Stimulated activated naive B cell treated with anti-CD40 and anti-IgM and Interleukin-4, amounts not matched to agents 10 μg/mL and 1 μg/mL and 100 μg/mL, for 72 hours (primary cell): ENCODE data around the gene AK9.

Source experiments
- ATAC-seq, 2 donors: fragments of 150-1000 bp; cut with Tn5 transposase; replicated peaks; 2 replicates each; pipeline ENCODE4 v1.10.0; 2021; ENCODE audit warnings: moderate library complexity in 1 of 2
- DNase-seq: peaks from one replicate; pipeline ENCODE4 v3.0.0; 2021
- H3K27ac Mint-ChIP-seq: one replicate; pipeline ENCODE4 v1.8.0; 2022; ENCODE audit warnings: mild to moderate bottlenecking, mixed read lengths
- H3K27me3 Mint-ChIP-seq, 2 donors: one replicate each; pipeline ENCODE4 v1.8.0; 2022; ENCODE audit warnings: mixed read lengths in 2 of 2
- H3K36me3 Mint-ChIP-seq, 2 donors: one replicate each; pipeline ENCODE4 v1.8.0; 2022; ENCODE audit warnings: mixed read lengths in 2 of 2, mild to moderate bottlenecking in 1 of 2
- H3K4me1 Mint-ChIP-seq, 2 donors: one replicate each; pipeline ENCODE4 v1.8.0; 2022; ENCODE audit warnings: mixed read lengths in 2 of 2, mild to moderate bottlenecking in 1 of 2
- H3K4me3 Mint-ChIP-seq, 2 donors: one replicate each; pipeline ENCODE4 v1.8.0; 2022; ENCODE audit warnings: mild to moderate bottlenecking in 2 of 2, mixed read lengths in 2 of 2, moderate library complexity in 1 of 2
- H3K9me3 Mint-ChIP-seq, 2 donors: one replicate each; pipeline ENCODE4 v1.8.0; 2022; ENCODE audit warnings: mixed read lengths in 2 of 2, mild to moderate bottlenecking in 1 of 2

The AK9 gene

DNA sequence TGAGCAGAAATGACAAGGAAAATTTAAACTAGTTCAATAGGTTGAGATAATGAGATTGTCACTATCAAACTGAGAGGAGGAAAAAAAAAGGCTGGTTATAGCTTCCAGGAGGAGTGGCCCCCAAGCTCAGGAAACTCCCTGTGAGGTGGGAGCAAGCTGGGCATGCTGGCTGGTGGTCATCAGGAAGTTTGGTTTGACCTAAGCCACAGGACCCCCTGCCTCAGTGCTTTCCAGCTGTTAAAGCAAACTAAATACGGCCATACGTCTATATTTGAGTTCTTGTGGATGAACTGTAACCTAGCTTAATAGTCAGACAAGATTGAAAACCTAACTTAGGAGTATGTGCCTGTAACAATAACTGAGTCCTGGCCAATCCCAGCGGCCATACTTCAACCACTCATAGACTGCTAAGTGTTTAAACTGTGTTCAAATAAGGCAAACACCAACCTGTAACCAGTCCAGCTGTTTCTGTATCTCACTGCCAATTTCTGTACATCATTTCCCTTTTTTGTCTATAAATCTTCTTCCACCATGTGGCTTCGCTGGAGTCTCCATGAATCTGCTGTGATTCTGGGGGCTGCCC is 183.4 kb downstream of the AK9 start:
- no peaks in the 10 kb centered on the region for H3K4me1 Mint-ChIP-seq
- ATAC-seq (no peak), DNase-seq (no peak)
- H3K27ac Mint-ChIP-seq, result no peak overlapping the region
- no peaks in the 10 kb centered on the region for H3K27me3 Mint-ChIP-seq
- H3K9me3 Mint-ChIP-seq, result no peaks in the 10 kb centered on the region
- H3K36me3 Mint-ChIP-seq, result peaks cover 0 to 5% of the 10 kb centered on the region in 2 donors
- H3K4me3 Mint-ChIP-seq, result no peak overlapping the region

DNA sequence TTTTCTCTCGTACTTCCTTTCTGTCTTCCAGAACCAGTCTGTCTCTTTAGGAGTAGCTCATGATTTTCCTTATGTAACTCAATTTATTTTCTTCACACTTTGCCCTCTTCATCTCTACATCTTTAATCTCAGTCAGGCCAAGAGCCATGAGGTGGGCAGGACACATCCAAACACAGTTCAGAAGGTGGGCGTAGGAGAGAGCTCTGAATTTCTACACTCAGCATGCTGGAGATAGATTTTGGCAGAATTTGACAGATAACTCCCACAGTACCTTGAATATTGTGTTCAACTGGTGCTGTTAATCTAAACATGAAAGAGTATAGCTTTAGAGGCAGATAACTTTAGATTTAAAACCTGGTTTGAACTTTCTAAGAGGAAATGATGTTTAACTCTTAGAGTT is 184.2 kb downstream of the AK9 start:
- H3K36me3 Mint-ChIP-seq, result peaks cover 0 to 5% of the 10 kb centered on the region in 2 donors
- no peak overlapping the region for H3K27ac Mint-ChIP-seq
- no peaks in the 10 kb centered on the region for H3K4me1 Mint-ChIP-seq
- ATAC-seq (no peak), DNase-seq (no peak)
- no peaks in the 10 kb centered on the region for H3K27me3 Mint-ChIP-seq
- no peaks in the 10 kb centered on the region for H3K9me3 Mint-ChIP-seq
- no peak overlapping the region for H3K4me3 Mint-ChIP-seq

DNA sequence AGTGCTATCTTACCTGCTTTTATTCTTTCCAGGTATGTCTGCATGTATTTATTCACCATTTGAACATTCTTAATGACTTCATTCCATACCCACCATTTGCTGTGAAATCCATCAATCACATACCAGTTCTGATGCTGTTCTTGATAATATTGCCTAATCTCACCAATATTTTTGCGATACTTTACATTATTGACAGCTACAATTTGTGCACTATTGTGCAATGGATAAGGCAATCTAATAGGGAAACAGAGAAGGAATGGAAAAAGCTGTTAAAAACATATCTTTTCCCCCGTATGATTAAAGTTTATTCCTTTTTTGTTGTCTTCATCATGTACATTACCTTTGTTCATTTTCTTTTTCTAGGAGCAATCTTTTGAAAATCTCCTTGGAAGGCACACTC is 184.7 kb downstream of the AK9 start:
- DNase-seq (no peak), ATAC-seq (no peak)
- Mint-ChIP-seq H3K9me3 (no peaks in the 10 kb centered on the region), H3K36me3 (peaks cover 0 to 3% of the 10 kb centered on the region in 2 donors), H3K27ac (no peak overlapping the region), H3K4me3 (no peak overlapping the region), H3K27me3 (no peaks in the 10 kb centered on the region), H3K4me1 (no peaks in the 10 kb centered on the region)

- Mint-ChIP-seq H3K9me3 (no peaks in the 10 kb centered on the region), H3K36me3 (no peaks in the 10 kb centered on the region), H3K27me3 (no peaks in the 10 kb centered on the region), H3K4me3 (no peak overlapping the region), H3K27ac (no peak overlapping the region), H3K4me1 (no peaks in the 10 kb centered on the region)
- ATAC-seq (no peak), DNase-seq (no peak)
Observed at GRCh38 chr6:109503327-109504224, 187.4 kb downstream of the AK9 start.

DNA sequence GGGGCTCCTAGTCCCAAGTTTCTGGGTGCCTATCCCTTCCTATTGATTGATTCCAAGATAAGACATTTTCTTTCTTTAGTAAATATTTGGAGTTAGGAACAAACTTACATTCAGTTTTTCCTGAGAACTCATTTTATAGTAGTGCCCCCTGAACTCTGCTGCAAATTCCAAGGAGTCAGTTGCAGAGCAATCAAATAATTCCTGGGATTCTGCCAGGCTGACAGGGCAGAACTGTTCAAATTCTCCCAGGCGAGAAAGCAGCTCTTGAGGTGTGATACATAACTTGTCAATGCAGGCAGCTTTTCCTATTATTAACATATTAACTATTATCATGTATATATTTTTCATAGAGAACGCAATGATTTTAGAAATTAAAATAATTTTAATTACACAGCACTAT is 192.1 kb downstream of the AK9 start:
- ATAC-seq (no peak), DNase-seq (no peak)
- H3K4me1 Mint-ChIP-seq, result peaks cover 1 to 3% of the 10 kb centered on the region in 2 donors
- H3K27ac Mint-ChIP-seq, result no peak overlapping the region
- no peak overlapping the region for H3K4me3 Mint-ChIP-seq
- no peaks in the 10 kb centered on the region for H3K27me3 Mint-ChIP-seq
- no peaks in the 10 kb centered on the region for H3K9me3 Mint-ChIP-seq
- no peaks in the 10 kb centered on the region for H3K36me3 Mint-ChIP-seq

DNA sequence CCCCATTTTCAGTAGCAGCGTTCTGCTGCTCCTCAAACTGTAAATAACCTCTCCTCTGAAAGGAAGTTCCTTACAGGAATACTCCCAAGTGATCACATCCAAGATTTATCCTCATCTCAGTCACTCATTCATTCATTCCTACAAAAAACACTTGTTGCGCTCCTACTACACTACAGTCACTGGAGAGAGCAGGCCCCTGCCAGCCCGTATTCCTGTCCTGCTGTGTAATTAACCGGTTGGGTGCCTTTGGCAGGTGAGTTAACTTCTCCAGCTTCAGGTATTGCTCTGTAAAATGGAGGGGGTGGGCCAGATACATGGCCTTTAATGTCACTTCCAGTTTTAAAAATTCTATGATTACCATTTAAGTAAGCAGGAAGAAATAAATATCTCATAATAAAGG is 192.9 kb downstream of the AK9 start:
- DNase-seq (no peak), ATAC-seq (no peak)
- H3K4me1 Mint-ChIP-seq, result peaks cover 7 to 10% of the 10 kb centered on the region in 2 donors
- H3K27ac Mint-ChIP-seq, result no peak overlapping the region
- no peaks in the 10 kb centered on the region for H3K9me3 Mint-ChIP-seq
- H3K36me3 Mint-ChIP-seq, result no peaks in the 10 kb centered on the region
- no peak overlapping the region for H3K4me3 Mint-ChIP-seq
- no peaks in the 10 kb centered on the region for H3K27me3 Mint-ChIP-seq

DNA sequence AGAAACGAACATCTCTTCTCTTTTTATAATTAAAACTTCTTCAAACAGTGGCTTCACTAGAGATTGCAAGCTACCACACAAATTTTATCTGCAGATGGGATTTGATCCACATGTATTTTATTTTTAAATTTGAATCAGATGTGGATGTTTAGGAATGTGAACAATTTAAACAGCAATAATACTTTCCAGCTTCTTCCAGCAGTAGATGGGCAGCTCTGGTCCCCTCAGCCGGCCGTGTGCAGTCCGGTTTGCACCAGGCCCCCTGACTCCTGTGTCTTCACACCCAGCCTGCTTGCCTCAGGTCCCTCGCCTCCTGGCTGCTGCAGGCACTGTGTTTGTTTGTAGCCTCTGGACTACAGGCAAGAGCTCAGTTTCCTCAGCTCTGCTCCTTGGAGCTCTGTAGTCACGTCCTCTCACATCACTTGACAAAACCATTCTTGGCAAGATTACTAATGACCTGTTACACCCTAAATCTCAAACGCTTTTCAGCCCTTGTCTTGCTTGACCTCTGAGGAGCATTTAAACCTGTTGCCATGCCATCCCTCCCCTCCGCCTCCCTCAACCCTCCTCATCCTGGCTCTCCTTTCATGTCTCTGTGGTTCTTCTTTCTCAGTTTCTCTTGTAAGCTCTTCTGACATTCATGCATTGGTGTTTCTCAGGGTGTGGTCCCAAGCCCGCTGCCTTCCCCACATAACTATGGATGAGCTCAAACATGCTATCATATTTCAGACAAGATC is 194.8 kb downstream of the AK9 start:
- Mint-ChIP-seq H3K27me3 (no peaks in the 10 kb centered on the region), H3K9me3 (no peaks in the 10 kb centered on the region), H3K4me1 (peaks cover 14 to 20% of the 10 kb centered on the region in 2 donors), H3K27ac (no peak overlapping the region), H3K4me3 (no peak overlapping the region), H3K36me3 (no peaks in the 10 kb centered on the region)
- ATAC-seq (no peak), DNase-seq (no peak)

DNA sequence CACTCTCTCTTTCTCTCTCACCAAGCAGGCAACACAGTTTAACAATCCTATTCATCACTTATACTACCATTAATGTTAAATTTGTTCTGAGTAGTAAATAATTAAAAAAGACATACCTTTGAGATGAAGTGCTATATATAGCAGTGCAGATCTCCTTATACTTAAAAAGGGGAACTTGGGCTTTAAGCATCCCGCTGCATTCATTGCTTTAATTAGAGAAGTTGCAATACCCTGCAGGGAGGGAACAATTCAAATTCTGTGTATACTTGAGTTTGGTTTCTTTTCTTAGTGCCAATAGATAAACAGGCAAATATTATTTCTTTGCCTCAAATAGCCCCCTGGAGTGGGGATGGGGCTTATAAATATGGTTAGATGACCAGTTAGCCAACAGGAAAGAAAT is 197.1 kb downstream of the AK9 start:
- Mint-ChIP-seq H3K36me3 (no peaks in the 10 kb centered on the region), H3K27me3 (no peaks in the 10 kb centered on the region), H3K4me1 (peaks cover 17 to 28% of the 10 kb centered on the region in 2 donors), H3K27ac (no peak overlapping the region), H3K9me3 (no peaks in the 10 kb centered on the region), H3K4me3 (no peak overlapping the region)
- DNase-seq, result no peak
- ATAC-seq, result peak; percentile 76 to 79

DNA sequence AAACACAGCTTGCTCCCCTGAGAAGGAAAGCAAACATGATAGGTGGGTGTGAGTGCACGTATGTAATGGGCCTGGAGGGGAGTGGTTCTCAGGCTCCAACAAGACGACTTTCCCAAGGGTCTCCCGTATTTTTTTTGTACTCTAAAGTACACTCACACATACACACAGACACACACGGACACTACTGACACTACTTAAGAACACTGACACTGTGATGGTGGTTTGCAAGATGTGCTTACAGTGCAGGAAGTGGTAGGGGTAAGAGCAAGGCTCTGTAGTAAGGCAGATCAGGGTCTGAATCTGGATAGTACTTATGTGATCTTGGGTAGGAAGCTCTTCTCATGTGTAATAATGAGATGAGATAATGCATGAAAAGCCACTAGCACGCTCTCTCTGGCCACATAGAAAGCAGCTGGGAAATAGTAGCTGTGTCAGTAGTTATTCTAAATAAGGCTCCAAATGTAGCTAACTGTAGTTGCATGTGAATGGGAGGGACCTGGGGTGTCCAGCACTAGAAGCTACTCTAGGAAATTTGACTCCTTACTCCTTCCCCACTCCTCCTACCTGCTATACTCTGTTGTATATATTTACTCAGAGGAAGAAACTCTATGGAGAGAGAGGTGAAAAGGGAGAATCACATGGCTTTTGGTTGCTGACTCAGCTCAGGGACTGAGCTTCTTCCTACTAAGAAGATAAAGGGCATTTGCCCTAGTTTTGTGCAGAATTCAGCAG is 199.6 kb downstream of the AK9 start:
- Mint-ChIP-seq H3K27ac (no peak overlapping the region), H3K9me3 (no peaks in the 10 kb centered on the region), H3K4me3 (no peak overlapping the region), H3K36me3 (no peaks in the 10 kb centered on the region), H3K4me1 (peaks cover 17 to 28% of the 10 kb centered on the region in 2 donors), H3K27me3 (no peaks in the 10 kb centered on the region)
- ATAC-seq (peak; percentile 78), DNase-seq (no peak)

GRCh38 chr6:109490713-109491112 is 200.3 kb downstream of the AK9 start:
- Mint-ChIP-seq H3K27me3 (no peaks in the 10 kb centered on the region), H3K4me3 (no peak overlapping the region)
- no peak for ATAC-seq

GRCh38 chr6:109488001-109488400 is 203.0 kb downstream of the AK9 start:
- no peak overlapping the region for H3K4me3 Mint-ChIP-seq
- H3K4me1 Mint-ChIP-seq, result peaks cover 13 to 33% of the 10 kb centered on the region in 2 donors
- DNase-seq (no peak), ATAC-seq (no peak)
- H3K27me3 Mint-ChIP-seq, result no peaks in the 10 kb centered on the region
- H3K36me3 Mint-ChIP-seq, result no peaks in the 10 kb centered on the region
- H3K27ac Mint-ChIP-seq, result no peak overlapping the region
- H3K9me3 Mint-ChIP-seq, result no peaks in the 10 kb centered on the region

More at GRCh38 chr6:109490713-109491112, 200.3 kb downstream of the AK9 start:
- peak overlapping the region; percentile 31 for H3K27ac Mint-ChIP-seq
- H3K4me1 Mint-ChIP-seq, result peaks cover 17 to 28% of the 10 kb centered on the region in 2 donors
- DNase-seq, result no peak
- no peaks in the 10 kb centered on the region for H3K9me3 Mint-ChIP-seq
- H3K36me3 Mint-ChIP-seq, result no peaks in the 10 kb centered on the region

GRCh38 chr6:109486068-109486467 is 204.9 kb downstream of the AK9 start:
- peaks cover 13 to 34% of the 10 kb centered on the region in 2 donors for H3K4me1 Mint-ChIP-seq
- no peaks in the 10 kb centered on the region for H3K27me3 Mint-ChIP-seq
- H3K4me3 Mint-ChIP-seq, result no peak overlapping the region
- no peak for DNase-seq
- no peak for ATAC-seq
- peaks cover 10 to 14% of the 10 kb centered on the region in 2 donors for H3K36me3 Mint-ChIP-seq
- no peaks in the 10 kb centered on the region for H3K9me3 Mint-ChIP-seq
- no peak overlapping the region for H3K27ac Mint-ChIP-seq

- Mint-ChIP-seq H3K36me3 (peaks cover 14 to 18% of the 10 kb centered on the region in 2 donors), H3K4me3 (no peak overlapping the region), H3K27ac (no peak overlapping the region), H3K4me1 (peaks cover 14 to 34% of the 10 kb centered on the region in 2 donors), H3K9me3 (no peaks in the 10 kb centered on the region), H3K27me3 (no peaks in the 10 kb centered on the region)
- no peak for DNase-seq
- ATAC-seq, result no peak
Observed at GRCh38 chr6:109485266-109485935, 205.6 kb downstream of the AK9 start.

GRCh38 chr6:109484122-109484521 is 206.9 kb downstream of the AK9 start:
- H3K27me3 Mint-ChIP-seq, result no peaks in the 10 kb centered on the region
- DNase-seq (no peak), ATAC-seq (no peak)
- no peak overlapping the region for H3K27ac Mint-ChIP-seq
- H3K36me3 Mint-ChIP-seq, result peaks cover 19 to 26% of the 10 kb centered on the region in 2 donors
- H3K9me3 Mint-ChIP-seq, result no peaks in the 10 kb centered on the region
- peak overlapping the region; percentile 17 to 45 for H3K4me3 Mint-ChIP-seq
- H3K4me1 Mint-ChIP-seq, result peaks cover 18 to 46% of the 10 kb centered on the region in 2 donors
